Left kidney (tissue), 2 donors: Measurements from ENCODE around the gene OSBPL2. TPM values are rescaled to one million over a fixed set of nuclear protein-coding genes. Genes with fewer than 3 reads are reported as not detected.

Source experiments
- DNase-seq: peaks from one replicate; pipeline ENCODE4 v3.0.0-alpha.2; 2013
- polyA plus RNA-seq: library from polyadenylated mRNA; unstranded; fragments of 120-200 nt; gene quantifications from one replicate; pipeline ENCODE4 v1.2.1, GENCODE V29; 2013; ENCODE audit not compliant: insufficient read length

OSBPL2 gene
- polyA plus RNA-seq, 1 donor = 43.6 TPM

DNA sequence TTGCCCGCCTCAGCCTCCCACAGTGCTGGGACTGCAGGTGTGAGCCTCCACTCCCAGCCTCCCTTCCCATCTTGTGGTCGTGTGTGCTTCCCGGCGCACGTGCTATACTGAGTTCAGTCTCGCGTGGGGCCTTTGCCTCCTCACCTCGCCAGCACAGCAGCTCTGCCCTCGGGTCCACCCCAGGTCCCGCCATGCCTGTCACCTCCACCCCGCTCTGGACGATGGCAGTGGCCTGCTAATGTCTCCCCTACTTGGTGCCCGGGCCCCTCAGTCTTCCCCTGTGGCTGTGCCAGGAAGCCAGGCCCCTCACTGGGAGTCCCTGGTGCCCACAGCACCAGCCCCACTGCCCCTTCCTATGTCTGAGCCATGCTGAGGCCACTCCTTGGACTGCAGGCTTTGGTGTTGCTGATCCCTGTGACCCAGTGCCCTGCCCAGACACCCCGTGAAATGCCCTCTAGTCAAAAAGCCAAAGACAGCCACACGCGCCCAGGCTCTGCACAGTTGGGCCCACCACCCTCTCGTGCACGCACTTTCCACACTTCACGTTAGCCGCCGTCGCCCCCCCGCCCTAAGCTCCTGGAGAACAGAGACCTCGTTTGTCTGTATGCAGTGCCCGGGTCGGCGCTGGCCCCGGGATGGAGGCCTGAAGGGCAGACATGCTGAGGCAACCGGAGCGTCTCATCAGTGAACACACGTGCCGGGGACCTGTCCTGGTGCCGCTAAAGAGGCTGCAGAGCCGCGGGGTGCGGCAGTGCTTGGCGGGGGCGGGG is 32.5 kb upstream of the OSBPL2 start:
- no peak for DNase-seq

DNA sequence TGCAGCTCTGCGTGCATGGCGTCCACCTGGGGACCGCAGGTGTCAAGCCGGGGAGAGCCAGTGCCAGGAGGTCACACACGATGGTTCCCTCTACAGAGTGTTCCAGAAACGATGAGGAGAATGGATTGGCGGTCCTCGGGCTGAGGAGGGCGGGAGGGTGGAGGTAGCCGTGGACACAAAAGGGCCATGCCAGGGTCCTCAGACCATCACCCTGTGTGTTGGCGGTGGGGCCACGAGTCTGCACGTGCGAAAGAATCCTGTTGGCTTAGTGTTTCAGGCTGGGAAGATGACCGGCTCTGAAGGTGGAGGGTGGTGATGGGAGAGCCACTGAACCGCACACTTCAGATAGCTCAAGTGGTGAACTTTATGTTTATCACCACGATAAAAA is 31.9 kb upstream of the OSBPL2 start:
- no peak for DNase-seq

DNA sequence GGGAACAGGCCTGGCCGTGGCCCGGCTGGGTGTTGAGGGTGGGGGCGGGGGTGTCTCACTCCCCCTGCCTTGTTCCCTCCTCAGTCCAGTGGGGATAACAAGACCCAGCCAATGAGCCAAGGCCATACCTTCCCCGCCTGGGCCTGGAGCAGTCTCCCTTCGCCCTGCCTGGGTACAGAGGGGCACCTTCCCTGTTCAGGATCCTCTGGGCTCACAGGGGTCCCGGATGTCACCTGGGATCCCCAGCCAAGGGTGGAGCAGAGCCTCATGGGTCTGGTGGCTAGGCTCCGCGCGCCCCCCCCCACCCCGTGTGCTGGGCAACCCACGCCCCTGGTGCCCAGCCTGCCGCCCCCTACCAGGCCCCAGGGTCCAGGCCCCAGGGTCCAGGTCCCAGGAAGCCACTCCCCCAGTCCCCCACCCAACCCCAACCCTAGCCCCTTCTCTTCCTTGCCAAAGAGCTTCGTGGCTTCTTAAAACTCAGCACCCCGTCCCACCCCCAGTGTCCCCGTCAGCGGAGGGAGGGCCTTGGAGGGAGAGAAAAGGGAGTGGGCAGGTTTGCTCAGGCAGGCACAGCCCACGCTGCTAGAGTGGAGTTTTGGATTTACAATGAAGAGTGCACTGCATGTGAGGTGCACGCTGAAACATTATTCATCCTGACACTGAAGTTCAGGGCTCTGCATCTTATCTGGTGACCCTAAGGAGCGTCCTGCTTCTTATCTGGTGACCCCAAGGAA is 30.1 kb upstream of the OSBPL2 start:
- DNase-seq = no peak

DNA sequence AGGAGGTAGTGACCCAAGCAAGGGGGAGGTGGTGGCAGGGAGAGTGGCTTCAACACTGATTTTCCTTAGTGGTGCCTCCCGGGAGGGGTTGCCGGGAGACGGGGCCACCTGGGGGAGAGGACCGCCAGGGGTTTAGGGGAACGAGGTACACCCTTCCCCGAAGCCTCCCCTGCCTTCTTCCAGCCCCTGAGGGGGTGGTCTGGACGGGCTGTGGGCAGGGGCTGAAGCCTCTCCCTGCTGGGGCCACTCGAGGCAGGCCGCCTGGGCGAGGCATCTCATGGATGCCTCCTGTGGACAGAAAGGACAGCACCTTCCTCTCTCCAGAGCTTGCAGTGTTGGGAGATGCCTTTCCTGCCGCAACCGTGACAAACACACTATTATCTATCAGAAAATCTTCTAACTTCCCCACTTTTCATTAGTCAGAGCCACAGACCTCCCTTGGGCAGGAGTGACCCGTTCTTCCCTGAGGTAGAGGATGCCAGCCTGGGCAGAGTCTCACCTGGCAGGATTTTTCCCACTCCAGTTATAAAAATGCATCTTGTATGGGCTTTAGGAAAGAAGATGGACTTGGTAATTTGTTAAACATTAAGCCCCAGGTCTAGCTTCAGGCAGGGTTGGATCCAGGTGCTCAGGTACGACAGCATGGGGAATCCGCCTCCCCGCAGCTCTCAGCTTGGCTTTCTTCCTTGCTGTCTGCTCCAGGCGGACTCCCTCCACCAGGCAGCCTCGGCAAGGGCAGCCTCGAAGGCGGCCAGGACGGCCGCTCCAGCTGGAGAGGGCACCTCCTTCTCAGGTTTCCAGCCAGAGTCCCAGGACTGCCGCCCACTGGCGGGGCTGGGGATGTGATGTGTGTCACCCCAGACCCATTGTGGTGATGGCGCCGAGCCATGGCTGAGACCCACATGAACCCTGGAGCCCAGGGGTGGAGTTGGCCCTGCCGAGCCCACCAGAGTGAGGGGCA is 29.2 kb upstream of the OSBPL2 start:
- DNase-seq = no peak

DNA sequence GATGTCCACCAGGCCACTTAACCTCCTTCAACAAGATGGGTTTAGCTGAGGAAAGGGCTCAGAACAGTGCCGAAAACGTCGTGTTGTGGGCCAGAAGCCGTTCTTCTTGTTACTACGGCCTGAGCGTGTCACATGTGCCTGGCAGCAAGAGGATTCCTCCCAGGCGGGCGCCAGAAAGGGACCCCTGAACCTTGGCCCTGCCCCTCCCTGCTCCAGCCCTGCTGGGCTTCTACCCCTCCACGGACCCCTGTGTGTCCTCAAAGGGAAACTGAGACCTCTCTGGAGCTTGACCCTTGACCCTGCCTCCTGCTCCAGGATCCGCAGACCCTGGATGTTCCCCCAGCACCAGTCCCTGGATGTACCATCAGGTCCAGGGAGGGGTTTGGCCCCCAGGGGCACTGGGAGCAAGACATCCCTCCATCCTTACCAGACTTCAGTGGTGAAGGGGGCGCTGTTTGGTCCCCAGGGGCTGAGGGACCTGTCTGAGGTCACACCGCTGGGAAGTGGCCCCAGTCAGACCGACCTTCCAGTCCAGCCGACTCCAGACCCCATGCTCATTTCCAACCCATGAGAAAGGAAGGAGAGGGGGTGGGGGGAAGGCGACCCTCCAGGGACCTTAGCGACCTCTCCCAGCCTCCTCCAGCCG is 28.3 kb upstream of the OSBPL2 start:
- DNase-seq = no peak

DNA sequence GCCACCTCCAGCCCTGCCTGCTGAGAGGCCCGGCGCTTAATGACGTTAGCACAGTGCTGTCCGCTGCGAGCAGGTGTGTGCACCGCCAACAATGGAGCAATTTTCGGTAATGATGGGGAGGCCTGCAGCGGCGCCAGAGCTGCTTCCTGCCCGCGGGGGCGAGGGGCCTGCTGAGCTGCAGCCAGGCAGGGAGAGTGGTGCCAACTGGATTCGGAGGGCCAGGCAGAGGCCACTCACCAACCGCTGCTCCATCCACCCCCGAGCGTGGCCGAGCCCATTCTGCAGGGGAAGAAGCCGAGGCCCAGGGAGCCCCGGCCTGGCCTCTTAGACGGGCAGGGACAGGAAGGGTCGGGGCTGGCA is 27.8 kb upstream of the OSBPL2 start:
- DNase-seq = no peak

DNA sequence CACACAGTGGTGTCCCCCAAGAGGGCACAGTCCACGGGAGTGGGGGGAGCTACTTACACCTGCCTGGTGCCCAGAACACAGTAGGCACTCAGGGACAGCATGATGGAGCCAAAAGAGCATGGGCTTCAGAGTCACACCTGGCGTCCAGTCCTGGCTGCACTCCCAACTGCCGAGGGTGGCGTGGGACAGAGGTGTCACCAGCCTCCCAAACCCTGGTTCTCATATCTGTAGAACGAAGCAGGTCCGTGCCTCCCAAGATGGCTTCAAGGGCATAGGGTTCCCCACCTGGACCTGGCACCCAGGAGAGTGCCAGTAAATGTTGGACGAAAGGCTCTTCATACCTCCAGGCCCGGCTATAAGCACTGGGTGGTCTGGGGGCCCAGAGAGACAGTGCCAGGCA is 27.1 kb upstream of the OSBPL2 start:
- DNase-seq = no peak

DNA sequence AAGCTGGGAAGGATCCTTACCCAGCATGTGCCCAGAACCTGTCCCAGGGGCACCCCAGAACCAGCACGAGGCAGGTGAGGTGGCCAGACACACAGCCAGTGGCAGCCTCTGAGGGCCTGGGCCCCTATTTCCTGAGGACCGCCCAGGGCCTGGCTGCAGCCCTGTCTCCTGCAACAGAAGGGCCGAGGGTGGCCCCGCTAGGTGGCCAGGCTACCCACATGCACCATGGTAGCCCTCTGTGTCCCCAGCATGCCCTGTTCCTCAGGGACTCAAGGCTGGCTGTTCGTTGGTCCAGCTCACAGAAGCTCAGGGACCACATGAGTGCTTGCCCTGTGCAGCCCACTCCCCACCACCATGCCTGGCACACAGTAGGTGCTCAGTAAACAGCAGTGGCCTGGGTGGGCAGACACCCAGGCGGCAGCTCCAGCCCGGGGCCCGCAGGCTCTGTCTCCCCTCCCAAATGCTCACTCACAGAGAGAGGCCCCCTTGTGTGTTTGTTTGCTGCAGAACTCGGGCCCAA is 26.5 kb upstream of the OSBPL2 start:
- no peak for DNase-seq

DNA sequence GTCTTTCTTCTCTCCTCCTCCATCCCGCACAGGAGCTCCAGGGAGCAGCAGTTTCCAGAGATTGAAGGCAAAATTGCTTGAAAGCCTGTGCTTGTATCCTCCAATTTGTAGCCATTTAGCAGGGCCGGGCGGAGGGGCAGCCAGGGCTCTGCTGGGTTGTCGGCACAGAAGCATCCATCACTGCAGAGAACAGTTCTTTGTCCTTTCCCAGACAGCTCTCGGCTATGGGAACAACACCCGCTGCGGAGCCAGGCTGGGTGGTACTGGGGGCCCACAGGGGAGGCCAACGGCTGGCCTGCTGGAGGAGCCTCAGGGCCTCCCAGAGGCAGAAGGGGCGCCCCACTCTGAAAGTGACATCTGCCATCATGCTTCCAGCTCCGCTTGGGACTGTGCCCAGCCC is 26.0 kb upstream of the OSBPL2 start:
- no peak for DNase-seq

DNA sequence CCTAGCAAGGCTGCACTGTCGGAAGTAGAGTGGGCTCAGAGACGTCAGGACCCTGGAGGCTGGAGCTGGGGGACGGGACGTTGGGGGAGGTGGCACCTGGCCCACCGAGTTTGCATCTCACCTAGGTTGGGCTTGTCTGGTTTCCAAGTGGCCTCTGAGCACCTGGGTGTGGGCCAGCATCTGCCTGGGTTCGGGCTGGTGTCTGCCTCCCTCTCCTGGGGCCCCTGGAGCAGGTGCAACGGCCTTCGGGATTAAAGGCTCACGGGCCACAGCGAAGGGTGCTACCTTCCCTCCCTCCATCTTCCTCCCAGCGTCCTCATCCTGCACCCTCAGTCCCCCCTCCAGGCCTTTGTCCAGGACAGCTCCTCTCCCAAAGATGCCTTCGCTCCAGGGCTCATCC is 24.3 kb upstream of the OSBPL2 start:
- no peak for DNase-seq

DNA sequence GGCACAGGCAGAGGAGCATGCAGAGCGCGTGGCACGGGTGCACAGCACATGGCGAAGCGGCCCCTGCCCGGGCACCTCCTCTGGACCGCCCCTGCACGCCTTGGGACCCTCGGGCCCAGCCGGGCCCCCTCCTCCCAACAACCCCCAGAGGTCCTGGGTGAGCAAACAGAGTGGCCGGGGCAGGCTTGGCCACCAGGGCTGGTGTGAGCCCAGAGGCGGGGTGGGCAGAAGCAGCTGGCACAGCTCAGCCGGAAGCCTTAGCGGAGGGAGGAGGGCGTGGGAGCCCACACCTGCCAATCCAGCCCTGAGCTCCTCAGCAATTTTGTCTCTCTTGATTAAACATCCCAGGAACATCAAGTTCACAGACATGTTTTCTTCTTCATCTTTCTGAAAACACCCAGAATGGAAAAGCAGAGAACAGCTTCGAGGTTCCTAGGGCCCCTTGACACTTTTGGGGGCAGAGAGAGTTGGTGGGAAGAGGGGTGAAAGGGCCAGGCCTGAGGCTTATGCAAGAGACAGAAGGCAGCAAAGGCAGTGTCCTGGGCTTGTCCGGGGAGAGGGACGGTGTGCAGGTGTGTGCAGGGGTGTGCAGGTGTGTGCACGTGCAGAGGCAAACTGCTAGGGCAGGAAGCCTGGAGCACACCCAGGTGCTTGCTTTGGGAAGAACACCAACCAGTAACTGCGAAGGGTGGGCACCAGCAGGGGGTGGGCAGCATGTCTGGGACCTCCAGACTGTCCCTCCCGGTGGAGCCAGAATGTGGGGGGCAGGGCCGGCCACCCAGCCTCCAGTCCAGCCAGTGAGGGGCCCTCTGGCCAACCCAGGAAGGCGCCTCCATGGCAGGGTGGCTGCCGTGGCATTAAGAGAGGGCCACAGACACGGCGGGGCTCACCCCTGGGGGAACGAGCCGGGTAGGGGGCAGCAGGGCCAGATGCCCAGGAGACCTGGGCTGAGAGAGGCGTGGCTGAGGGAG is 23.0 kb upstream of the OSBPL2 start:
- DNase-seq = no peak

DNA sequence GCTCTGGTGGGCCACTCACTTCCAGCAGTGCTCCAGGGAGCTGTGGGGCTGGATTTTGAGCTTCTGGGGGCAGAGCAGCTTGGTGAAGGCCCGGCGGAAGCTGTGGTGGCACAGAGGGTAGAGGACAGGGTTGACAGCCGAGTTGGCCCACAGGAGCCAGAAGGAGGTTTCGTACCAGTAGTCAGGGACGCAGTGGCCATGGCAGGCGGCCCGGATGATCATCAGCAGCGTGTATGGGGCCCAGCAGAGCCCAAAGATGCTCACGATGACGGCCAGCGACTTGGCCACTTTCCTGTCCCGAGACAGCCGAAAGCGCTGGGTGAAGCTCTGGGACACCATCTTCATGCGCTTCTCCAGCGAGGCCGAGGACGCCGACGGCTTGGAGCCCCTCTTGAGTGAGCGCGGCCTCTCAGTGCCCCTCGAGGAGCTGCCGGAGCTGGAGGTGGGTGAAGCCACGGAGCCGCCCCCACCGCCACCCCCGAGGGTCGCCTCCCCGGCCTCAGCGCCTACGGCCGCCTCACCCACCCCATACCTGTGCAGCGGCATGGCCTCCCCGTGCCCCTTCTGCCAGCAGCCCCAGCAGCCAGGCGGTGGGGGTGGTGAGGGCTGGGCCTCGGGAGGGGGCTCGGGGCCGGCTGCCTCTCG is 22.2 kb upstream of the OSBPL2 start:
- DNase-seq = no peak

DNA sequence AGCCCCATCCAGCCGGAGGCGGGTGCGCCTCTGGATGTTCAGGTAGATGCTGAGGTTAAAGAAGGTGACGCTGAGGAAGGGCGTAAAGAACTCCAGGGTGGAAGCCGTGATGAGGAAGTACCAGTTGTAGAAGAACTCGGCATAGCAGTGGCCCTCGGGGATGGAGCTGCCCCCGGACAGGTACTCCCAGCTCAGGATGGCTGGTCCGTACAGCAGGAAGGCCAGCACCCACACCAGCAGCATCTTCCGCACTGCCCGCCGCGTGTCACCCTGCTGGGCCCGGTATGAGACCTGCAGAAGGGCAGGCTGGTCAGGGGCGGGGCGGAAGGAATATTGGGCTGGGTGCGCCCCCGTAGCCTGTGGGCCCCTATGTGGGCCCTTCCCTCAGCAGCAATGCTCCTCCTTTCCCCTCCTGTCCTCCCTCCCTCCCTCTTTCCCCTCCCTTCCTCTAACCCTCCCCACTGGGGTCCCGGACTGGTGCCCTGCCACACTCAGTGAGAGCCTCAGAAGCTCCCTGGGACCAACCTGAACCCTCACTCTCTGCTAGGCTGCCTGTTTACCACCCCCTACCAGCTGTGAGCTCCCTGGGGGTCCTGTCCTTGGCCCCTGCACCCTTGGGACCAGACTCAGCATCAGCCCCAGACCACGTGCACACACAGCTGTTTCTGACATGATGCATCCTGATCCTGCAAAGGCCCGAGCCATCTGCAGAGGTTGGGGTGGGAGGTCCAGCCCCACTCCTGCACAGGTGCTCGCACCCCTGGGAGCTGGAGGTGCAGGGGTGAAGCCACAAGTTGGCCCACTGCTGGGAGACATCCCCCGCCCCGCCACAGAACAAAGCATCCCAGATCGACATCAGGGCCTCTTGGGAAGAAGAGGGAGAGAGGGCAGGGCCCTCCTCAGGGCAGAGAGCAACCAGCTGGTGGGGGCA is 21.4 kb upstream of the OSBPL2 start:
- DNase-seq = no peak

DNA sequence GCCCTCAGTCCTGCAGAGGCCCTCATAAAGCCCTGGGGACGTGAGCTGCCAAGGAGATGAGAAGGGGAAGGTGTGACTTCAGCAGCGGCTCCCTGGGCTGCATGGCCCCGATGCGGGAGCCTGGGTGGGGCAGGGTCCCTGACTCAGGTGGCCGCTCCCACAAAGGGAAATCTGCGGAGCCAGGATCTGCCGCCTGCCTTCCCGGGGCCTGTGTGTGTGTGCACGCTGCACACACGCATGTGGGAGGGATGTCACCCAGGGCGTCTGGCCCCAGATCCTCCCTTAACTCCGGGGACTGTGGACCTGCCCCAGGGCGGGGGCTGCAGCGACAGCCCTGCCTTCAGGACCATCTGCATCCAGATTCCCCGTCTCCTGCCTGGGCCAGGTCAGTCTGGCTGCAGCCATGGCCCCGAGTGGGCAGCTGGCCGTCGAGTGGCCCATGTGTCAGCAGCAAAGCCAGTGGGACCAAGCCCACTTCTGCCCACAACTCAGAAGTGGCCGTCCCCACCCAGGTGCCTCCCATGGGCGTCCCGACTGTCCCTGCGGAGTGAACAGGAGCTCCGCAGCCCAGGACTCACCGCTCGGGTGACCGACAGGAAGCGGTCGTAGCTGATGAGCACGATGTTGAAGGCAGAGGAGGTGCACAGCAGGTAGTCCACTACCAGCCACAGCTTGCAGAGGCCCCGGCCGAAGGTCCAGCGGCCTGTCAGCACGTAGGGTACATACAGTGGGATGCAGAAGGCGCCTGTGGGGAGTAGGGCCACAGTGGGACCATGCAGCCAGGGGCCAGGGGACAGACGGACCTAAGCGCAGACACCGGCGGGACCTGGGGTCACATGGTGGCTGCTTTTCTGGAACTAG is 20.2 kb upstream of the OSBPL2 start:
- DNase-seq = no peak

DNA sequence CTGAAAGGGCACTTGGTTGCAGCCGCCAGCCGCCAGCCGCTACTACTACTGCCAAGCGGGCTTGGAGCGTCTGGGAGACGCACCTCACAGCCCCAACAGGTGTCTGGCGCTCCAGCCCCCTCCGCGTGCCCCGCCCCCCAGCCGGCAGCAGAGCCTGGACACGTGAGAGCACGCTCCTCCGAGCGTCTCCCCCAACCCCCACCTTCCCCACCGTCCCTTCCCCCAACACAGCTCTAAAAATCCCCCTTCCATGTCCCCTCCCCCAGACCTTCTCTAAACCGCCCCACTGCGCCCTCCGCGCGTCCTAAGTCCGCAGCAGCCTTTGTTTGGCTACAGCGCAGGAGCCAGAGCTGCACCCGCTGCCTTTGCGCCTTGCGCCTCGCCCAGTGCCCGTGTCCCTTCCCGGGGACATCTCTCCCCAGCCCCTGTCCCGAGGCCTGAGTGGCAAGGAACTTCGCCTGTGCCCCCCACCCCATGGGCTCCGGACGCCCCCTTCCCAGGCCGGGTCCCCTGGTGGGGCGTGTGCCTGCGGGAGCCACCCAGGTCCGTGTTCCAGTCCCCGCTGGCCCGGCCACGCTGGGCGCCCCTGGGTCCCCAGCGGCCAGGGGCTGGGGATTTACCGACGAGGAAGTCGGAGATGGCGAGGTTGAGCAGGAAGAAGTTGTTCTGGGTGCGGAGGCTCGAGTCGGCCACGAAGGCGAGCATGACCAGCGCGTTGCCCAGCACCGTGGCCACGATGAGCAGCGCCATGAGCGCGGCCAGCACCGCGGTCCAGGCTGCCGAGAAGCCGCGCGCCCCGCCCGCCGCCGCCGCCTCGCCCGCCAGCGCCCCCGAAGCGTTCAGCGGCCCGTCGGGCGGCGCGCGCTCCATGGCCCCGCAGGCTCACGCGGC is 19.0 kb upstream of the OSBPL2 start:
- DNase-seq = no peak

DNA sequence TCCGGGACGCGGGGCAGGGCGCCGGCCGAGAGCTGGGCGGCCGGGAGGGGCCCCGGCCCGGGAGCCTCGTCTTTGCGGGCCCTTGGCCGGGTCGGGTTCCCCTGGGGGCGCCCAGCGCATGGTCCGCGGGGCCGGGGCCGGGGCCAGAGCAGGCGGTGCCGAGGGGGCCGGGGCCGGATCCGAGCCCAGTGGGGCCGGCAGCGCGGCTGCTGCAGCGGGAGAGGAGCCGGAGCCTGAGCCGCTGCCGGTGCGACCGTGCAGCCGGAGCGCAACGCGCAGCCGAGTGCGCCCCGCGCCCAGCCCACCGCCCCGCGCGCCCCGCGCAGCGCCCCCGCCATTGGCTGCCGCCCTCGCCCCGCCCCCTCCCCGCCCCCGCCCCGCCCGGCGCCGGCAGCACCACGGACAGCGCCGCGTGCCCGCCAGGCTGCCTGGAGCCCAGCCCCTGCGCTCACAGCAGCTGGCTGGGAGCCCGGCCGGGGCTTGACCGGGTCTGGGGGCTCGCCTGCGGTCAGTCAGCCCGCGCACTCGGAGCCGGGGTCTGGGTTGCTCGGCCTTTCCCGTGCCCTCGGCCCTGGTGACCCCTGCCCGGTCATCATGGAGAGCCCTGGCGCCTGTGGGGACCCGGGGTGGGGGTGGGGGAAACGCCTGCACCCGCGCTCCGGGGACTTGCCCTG is 18.2 kb upstream of the OSBPL2 start, which contains the start of gene HRH3:
Gene HRH3, minus strand, starts transcription at position 287 of the 674 bp plus-strand sequence. CDS start 308 bp downstream, outside the sequence.
- DNase-seq = peak; percentile 51
